Upper lobe of left lung (tissue), 4 donors: ENCODE data around the gene AP5S1.

Source experiments
- EP300 ChIP-seq, 4 donors: sonication (generic); formaldehyde crosslinking; IDR thresholded peaks; one replicate each; pipeline ENCODE4 v1.5.1; 2017; ENCODE audit warnings: antibody characterized with exemption in 4 of 4, control low read depth in 2 of 4
- POLR2A ChIP-seq, 4 donors: fragments of 450-650 bp; IDR thresholded peaks; one replicate each; pipeline ENCODE4 v1.5.1; 2016 to 2017; ENCODE audit warnings: antibody characterized with exemption in 4 of 4, mild to moderate bottlenecking in 2 of 4
- POLR2AphosphoS5 ChIP-seq, 2 donors: sonication (generic); formaldehyde crosslinking; IDR thresholded peaks; one replicate each; pipeline ENCODE4 v1.5.1; 2017; ENCODE audit warnings: antibody characterized with exemption in 2 of 2
- TF ChIP-seq, protein P1 (sequence below), 6 experiments: fragments of 450-650 bp in 4 of 6; fragments of 200-600 bp in 2 of 6; sonication (generic) in 2 of 6; IDR thresholded peaks; one replicate each; pipeline ENCODE4 v1.5.1; 2016 to 2019; ENCODE audit warnings: antibody characterized with exemption in 6 of 6

DNA sequence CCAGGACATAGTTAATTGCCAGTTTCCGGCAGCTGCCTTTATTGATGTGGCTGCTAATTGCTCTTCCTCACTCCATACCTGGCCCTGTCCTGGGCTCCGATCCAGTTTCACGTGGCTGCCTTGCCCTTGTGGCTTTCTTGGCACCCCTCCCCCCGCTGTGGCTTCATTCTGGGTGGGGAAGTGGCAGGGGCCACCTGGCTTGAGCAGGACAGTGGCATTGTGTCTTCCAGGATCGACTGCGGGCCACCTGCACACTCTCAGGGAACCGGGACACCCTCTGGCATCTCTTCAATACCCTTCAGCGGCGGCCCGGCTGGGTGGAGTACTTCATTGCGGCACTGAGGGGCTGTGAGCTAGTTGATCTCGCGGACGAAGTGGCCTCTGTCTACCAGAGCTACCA, 37.1 kb downstream of the AP5S1 start:
- TF ChIP-seq EP300 (IDR thresholded peaks at IDR 0.05) (no peak), POLR2AphosphoS5 (IDR thresholded peaks at IDR 0.05) (no peak), POLR2A (IDR thresholded peaks at IDR 0.05) (no peak)
- TF ChIP-seq, protein P1, sequence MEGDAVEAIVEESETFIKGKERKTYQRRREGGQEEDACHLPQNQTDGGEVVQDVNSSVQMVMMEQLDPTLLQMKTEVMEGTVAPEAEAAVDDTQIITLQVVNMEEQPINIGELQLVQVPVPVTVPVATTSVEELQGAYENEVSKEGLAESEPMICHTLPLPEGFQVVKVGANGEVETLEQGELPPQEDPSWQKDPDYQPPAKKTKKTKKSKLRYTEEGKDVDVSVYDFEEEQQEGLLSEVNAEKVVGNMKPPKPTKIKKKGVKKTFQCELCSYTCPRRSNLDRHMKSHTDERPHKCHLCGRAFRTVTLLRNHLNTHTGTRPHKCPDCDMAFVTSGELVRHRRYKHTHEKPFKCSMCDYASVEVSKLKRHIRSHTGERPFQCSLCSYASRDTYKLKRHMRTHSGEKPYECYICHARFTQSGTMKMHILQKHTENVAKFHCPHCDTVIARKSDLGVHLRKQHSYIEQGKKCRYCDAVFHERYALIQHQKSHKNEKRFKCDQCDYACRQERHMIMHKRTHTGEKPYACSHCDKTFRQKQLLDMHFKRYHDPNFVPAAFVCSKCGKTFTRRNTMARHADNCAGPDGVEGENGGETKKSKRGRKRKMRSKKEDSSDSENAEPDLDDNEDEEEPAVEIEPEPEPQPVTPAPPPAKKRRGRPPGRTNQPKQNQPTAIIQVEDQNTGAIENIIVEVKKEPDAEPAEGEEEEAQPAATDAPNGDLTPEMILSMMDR (IDR thresholded peaks at IDR 0.05), result no peak
